Smooth muscle cell (in vitro differentiated cells): ENCODE measurements around the gene SMCO4. TPM values are rescaled to one million over a fixed set of nuclear protein-coding genes. Genes with fewer than 3 reads are reported as not detected.

Experiments used
- DNase-seq: peaks from one replicate; lab custom pipeline; 2025; ENCODE audit not compliant: unreplicated experiment; lab: John Stamatoyannopoulos, UW
- H2AFZ ChIP-seq: fragments of 200-600 bp; sonication (generic); 2 replicates; pipeline ENCODE4 v1.6.0; 2016; ENCODE audit warnings: antibody characterized with exemption, low read depth, mild to moderate bottlenecking
- H3F3A ChIP-seq: fragments of 200-600 bp; sonication (generic); 2 replicates; pipeline ENCODE4 v1.6.0; 2017; ENCODE audit warnings: antibody characterized with exemption, low read depth
- H3K27ac ChIP-seq: fragments of 200-600 bp; sonication (generic); 2 replicates; pipeline ENCODE4 v1.5.1; 2016; ENCODE audit warnings: low read depth, mild to moderate bottlenecking
- H3K27me3 ChIP-seq: fragments of 200-600 bp; sonication (generic); 2 replicates; pipeline ENCODE4 v1.6.1; 2016; ENCODE audit warnings: low read depth, mild to moderate bottlenecking
- H3K36me3 ChIP-seq: fragments of 200-600 bp; sonication (generic); 2 replicates; pipeline ENCODE4 v1.5.1; 2016; ENCODE audit warnings: low read depth
- H3K4me1 ChIP-seq: fragments of 200-600 bp; sonication (generic); 2 replicates; pipeline ENCODE4 v1.5.1; 2016; ENCODE audit warnings: low read depth
- H3K4me2 ChIP-seq: fragments of 200-600 bp; sonication (generic); 2 replicates; pipeline ENCODE4 v1.6.0; 2016; ENCODE audit warnings: mild to moderate bottlenecking
- H3K4me3 ChIP-seq: fragments of 200-600 bp; sonication (generic); 2 replicates; pipeline ENCODE4 v1.5.1; 2016; ENCODE audit warnings: mild to moderate bottlenecking
- H3K79me2 ChIP-seq: fragments of 200-600 bp; sonication (generic); 2 replicates; pipeline ENCODE4 v1.6.0; 2016; ENCODE audit warnings: low read depth, mild to moderate bottlenecking
- H3K9ac ChIP-seq: fragments of 200-600 bp; sonication (generic); 2 replicates; pipeline ENCODE4 v1.6.0; 2016; ENCODE audit warnings: low read depth
- H3K9me3 ChIP-seq: fragments of 200-600 bp; sonication (generic); replicated peaks from 2 replicates; pipeline ENCODE4 v1.5.1; 2016; ENCODE audit warnings: low read depth
- H4K20me1 ChIP-seq: fragments of 200-600 bp; sonication (generic); 2 replicates; pipeline ENCODE4 v1.6.0; 2016; ENCODE audit warnings: low read depth
- WGBS: methylation state at CpG from one replicate; pipeline ENCODE4 v1.1.7; 2016; ENCODE audit warnings: low lambda C conversion rate; 5-methylcytosine and 5-hydroxymethylcytosine counted together
- polyA plus RNA-seq: library from polyadenylated mRNA; unstranded; fragments of >200 nt; fragmentation: Nextera tagmentation; extraction: Ambion mirVana; gene quantifications from 2 replicates; pipeline ENCODE4 v1.2.1, GENCODE V29; 2016
- total RNA-seq: library from RNA; depleted of rRNA; stranded (reverse); fragments of >200 nt; gene quantifications from 2 replicates; pipeline ENCODE4 v1.2.3, GENCODE V29; 2014
- TF ChIP-seq, protein P1 (sequence below): fragments of 200-600 bp; sonication (generic); IDR thresholded peaks from 2 replicates; pipeline ENCODE4 v1.5.1; 2017; ENCODE audit warnings: borderline replicate concordance, mild to moderate bottlenecking, antibody characterized with exemption; ENCODE audit not compliant: insufficient read depth, poor library complexity, severe bottlenecking

SMCO4 gene
- total and polyA plus RNA-seq, 2 experiments from 2014 or later: 13.8 to 50.7 TPM

GRCh38 chr11:93482556-93482955, 60.6 kb downstream of the SMCO4 start:
- H3K4me3 ChIP-seq: no peak overlapping the region
- H3K9me3 ChIP-seq: no peaks in the 10 kb centered on the region
- H3K4me2 ChIP-seq: no peak overlapping the region
- H3K27ac ChIP-seq: no peak overlapping the region
- H3K36me3 ChIP-seq: no peaks in the 10 kb centered on the region
- TF ChIP-seq, protein P1, sequence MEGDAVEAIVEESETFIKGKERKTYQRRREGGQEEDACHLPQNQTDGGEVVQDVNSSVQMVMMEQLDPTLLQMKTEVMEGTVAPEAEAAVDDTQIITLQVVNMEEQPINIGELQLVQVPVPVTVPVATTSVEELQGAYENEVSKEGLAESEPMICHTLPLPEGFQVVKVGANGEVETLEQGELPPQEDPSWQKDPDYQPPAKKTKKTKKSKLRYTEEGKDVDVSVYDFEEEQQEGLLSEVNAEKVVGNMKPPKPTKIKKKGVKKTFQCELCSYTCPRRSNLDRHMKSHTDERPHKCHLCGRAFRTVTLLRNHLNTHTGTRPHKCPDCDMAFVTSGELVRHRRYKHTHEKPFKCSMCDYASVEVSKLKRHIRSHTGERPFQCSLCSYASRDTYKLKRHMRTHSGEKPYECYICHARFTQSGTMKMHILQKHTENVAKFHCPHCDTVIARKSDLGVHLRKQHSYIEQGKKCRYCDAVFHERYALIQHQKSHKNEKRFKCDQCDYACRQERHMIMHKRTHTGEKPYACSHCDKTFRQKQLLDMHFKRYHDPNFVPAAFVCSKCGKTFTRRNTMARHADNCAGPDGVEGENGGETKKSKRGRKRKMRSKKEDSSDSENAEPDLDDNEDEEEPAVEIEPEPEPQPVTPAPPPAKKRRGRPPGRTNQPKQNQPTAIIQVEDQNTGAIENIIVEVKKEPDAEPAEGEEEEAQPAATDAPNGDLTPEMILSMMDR: no peak
- H4K20me1 ChIP-seq: peaks cover 95% of the 10 kb centered on the region
- WGBS: 95% methylated on average over 10 of the region's 10 CpGs
- no peaks in the 10 kb centered on the region for H3F3A ChIP-seq
- no peak for DNase-seq
- no peaks in the 10 kb centered on the region for H3K79me2 ChIP-seq
- H3K27me3 ChIP-seq: no peaks in the 10 kb centered on the region
- no peak overlapping the region for H2AFZ ChIP-seq
- no peak overlapping the region for H3K9ac ChIP-seq
- peaks cover 8% of the 10 kb centered on the region for H3K4me1 ChIP-seq

GRCh38 chr11:93481696-93482095, 61.5 kb downstream of the SMCO4 start:
- no peaks in the 10 kb centered on the region for H3F3A ChIP-seq
- DNase-seq: no peak
- WGBS: 91% methylated on average over 6 of the region's 6 CpGs
- H3K27me3 ChIP-seq: no peaks in the 10 kb centered on the region
- peaks cover 16% of the 10 kb centered on the region for H3K4me1 ChIP-seq
- no peak overlapping the region for H3K4me3 ChIP-seq
- peaks cover 95% of the 10 kb centered on the region for H4K20me1 ChIP-seq
- TF ChIP-seq, protein P1: no peak
- H3K27ac ChIP-seq: no peak overlapping the region
- no peak overlapping the region for H3K4me2 ChIP-seq
- H3K9me3 ChIP-seq: no peaks in the 10 kb centered on the region
- H3K9ac ChIP-seq: no peak overlapping the region
- no peak overlapping the region for H2AFZ ChIP-seq
- H3K79me2 ChIP-seq: no peaks in the 10 kb centered on the region
- H3K36me3 ChIP-seq: no peaks in the 10 kb centered on the region

GRCh38 chr11:93481279-93481678, 61.9 kb downstream of the SMCO4 start:
- H3K27me3 ChIP-seq: no peaks in the 10 kb centered on the region
- no peaks in the 10 kb centered on the region for H3F3A ChIP-seq
- no peaks in the 10 kb centered on the region for H3K79me2 ChIP-seq
- peaks cover 21% of the 10 kb centered on the region for H3K4me1 ChIP-seq
- DNase-seq: no peak
- WGBS: 98% methylated on average over 16 of the region's 16 CpGs
- H3K36me3 ChIP-seq: no peaks in the 10 kb centered on the region
- TF ChIP-seq, protein P1: no peak
- no peak overlapping the region for H3K4me3 ChIP-seq
- H3K4me2 ChIP-seq: no peak overlapping the region
- H3K9ac ChIP-seq: no peak overlapping the region
- H2AFZ ChIP-seq: no peak overlapping the region
- peaks cover 94% of the 10 kb centered on the region for H4K20me1 ChIP-seq
- H3K9me3 ChIP-seq: no peaks in the 10 kb centered on the region
- H3K27ac ChIP-seq: no peak overlapping the region

GRCh38 chr11:93480756-93481155, 62.4 kb downstream of the SMCO4 start:
- Histone ChIP-seq H3K4me1 (peaks cover 21% of the 10 kb centered on the region), H3K9me3 (no peaks in the 10 kb centered on the region), H3K4me2 (no peak overlapping the region), H3K9ac (no peak overlapping the region), H3K4me3 (no peak overlapping the region), H3K79me2 (no peaks in the 10 kb centered on the region), H2AFZ (no peak overlapping the region), H3K27ac (no peak overlapping the region), H4K20me1 (peaks cover 89% of the 10 kb centered on the region), H3K36me3 (no peaks in the 10 kb centered on the region), H3F3A (no peaks in the 10 kb centered on the region), H3K27me3 (no peaks in the 10 kb centered on the region)
- DNase-seq: no peak
- TF ChIP-seq, protein P1: no peak
- 96% methylated on average over 1 of the region's 1 CpG for WGBS
